Stimulated activated effector memory CD8-positive, alpha-beta T cell treated with anti-CD3 and anti-CD28 coated beads, Interleukin-12 subunit alpha, Interleukin-12 subunit beta, amount 100 ng/mL, for 72 hours (primary cell): ENCODE results near the gene HELZ.
"Not testable (repeated sequence)": the region's sequence is repeated elsewhere in the genome, so short reads cannot be mapped to it uniquely, and the experiment has no call there.

Experiments used
- ATAC-seq: fragments of 150-1000 bp; cut with Tn5 transposase; 2 replicates; pipeline ENCODE4 v1.10.0; 2021
- DNase-seq, 2 donors: peaks; one replicate each; pipeline ENCODE4 v3.0.0; 2021 to 2022; ENCODE audit warnings: low spot score in 2 of 2
- H3K27ac Mint-ChIP-seq: one replicate; pipeline ENCODE4 v1.8.0; 2022; ENCODE audit warnings: mild to moderate bottlenecking, mixed read lengths
- H3K36me3 Mint-ChIP-seq: one replicate; pipeline ENCODE4 v1.8.0; 2022; ENCODE audit warnings: mild to moderate bottlenecking, mixed read lengths
- H3K4me1 Mint-ChIP-seq: one replicate; pipeline ENCODE4 v1.8.0; 2022; ENCODE audit warnings: mixed read lengths
- H3K4me3 Mint-ChIP-seq: one replicate; pipeline ENCODE4 v1.8.0; 2022; ENCODE audit warnings: mild to moderate bottlenecking, mixed read lengths
- H3K9me3 Mint-ChIP-seq: one replicate; pipeline ENCODE4 v1.8.0; 2022; ENCODE audit warnings: mixed read lengths

HELZ gene

GRCh38 chr17:67276075-67276474, 31.1 kb upstream of the HELZ start:
- H3K27ac Mint-ChIP-seq = no peak overlapping the region
- ATAC-seq (no peak), DNase-seq (no peak)
- H3K36me3 Mint-ChIP-seq = no peaks in the 10 kb centered on the region
- H3K4me3 Mint-ChIP-seq = no peak overlapping the region
- no peaks in the 10 kb centered on the region for H3K9me3 Mint-ChIP-seq
- H3K4me1 Mint-ChIP-seq = no peaks in the 10 kb centered on the region

GRCh38 chr17:67274466-67274865, 29.5 kb upstream of the HELZ start:
- ATAC-seq = no peak
- Mint-ChIP-seq H3K27ac (no peak overlapping the region), H3K36me3 (no peaks in the 10 kb centered on the region), H3K4me1 (no peaks in the 10 kb centered on the region), H3K4me3 (no peak overlapping the region), H3K9me3 (no peaks in the 10 kb centered on the region)
- DNase-seq = no peak

- no peak overlapping the region for H3K4me3 Mint-ChIP-seq
- no peak overlapping the region for H3K27ac Mint-ChIP-seq
- H3K9me3 Mint-ChIP-seq = no peaks in the 10 kb centered on the region
- no peaks in the 10 kb centered on the region for H3K4me1 Mint-ChIP-seq
- no peak for DNase-seq
- no peak for ATAC-seq
- no peaks in the 10 kb centered on the region for H3K36me3 Mint-ChIP-seq
Observed at GRCh38 chr17:67273900-67274299, 28.9 kb upstream of the HELZ start.

- ATAC-seq (peak; percentile 51), DNase-seq (no peak)
- H3K9me3 Mint-ChIP-seq = no peaks in the 10 kb centered on the region
- no peak overlapping the region for H3K27ac Mint-ChIP-seq
- no peaks in the 10 kb centered on the region for H3K36me3 Mint-ChIP-seq
- H3K4me3 Mint-ChIP-seq = no peak overlapping the region
- H3K4me1 Mint-ChIP-seq = no peaks in the 10 kb centered on the region
Observed at GRCh38 chr17:67272312-67273047, 27.5 kb upstream of the HELZ start.

GRCh38 chr17:67271187-67271586, 26.2 kb upstream of the HELZ start:
- H3K4me1 Mint-ChIP-seq, H3K4me3 Mint-ChIP-seq, ATAC-seq, H3K36me3 Mint-ChIP-seq, H3K9me3 Mint-ChIP-seq, H3K27ac Mint-ChIP-seq, DNase-seq: not testable (repeated sequence)

- H3K27ac Mint-ChIP-seq = no peak overlapping the region
- DNase-seq (no peak), ATAC-seq (no peak)
- no peaks in the 10 kb centered on the region for H3K9me3 Mint-ChIP-seq
- H3K4me1 Mint-ChIP-seq = no peaks in the 10 kb centered on the region
- H3K4me3 Mint-ChIP-seq = no peak overlapping the region
- H3K36me3 Mint-ChIP-seq = no peaks in the 10 kb centered on the region
Observed at GRCh38 chr17:67270416-67270815, 25.4 kb upstream of the HELZ start.

GRCh38 chr17:67266496-67266895, 21.5 kb upstream of the HELZ start:
- ATAC-seq = no peak

DNA sequence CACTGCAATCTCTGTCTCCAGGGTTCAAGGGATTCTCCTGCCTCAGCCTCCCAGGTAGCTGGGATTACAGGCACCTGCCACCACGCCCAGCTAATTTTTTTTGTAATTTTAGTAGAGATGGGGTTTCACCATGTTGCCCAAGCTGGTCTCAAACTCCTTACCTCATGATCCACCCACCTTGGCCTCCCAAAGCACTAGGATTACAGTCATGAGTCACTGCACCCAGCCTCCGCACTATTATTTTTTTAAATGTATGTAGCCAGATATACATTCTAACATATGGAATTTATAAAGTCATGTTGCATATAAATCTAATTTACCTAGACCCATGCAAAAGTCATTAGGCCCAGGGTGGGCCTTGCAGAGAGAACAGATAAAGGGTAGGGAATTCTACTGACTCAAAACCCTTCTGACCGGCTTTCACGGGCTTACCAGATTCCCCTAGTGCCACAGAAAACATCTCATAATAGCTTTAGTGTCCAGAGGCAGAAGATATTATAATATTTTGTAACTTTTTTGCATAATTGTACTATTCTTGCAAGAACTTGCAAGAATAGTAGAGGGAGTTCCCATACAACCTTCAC, 20.5 kb upstream of the HELZ start:
- ATAC-seq = no peak

More at GRCh38 chr17:67266496-67266895, 21.5 kb upstream of the HELZ start:
- H3K4me1 Mint-ChIP-seq = peaks cover 6% of the 10 kb centered on the region
- no peak overlapping the region for H3K27ac Mint-ChIP-seq
- H3K9me3 Mint-ChIP-seq = no peaks in the 10 kb centered on the region
- no peaks in the 10 kb centered on the region for H3K36me3 Mint-ChIP-seq
- DNase-seq = no peak
- no peak overlapping the region for H3K4me3 Mint-ChIP-seq

GRCh38 chr17:67262435-67263117, 17.6 kb upstream of the HELZ start:
- Mint-ChIP-seq H3K36me3 (no peaks in the 10 kb centered on the region), H3K4me1 (peaks cover 28% of the 10 kb centered on the region), H3K9me3 (peaks cover 2% of the 10 kb centered on the region), H3K27ac (no peak overlapping the region), H3K4me3 (no peak overlapping the region)
- DNase-seq (no peak), ATAC-seq (no peak)

More for the DNA sequence above, 20.5 kb upstream of the HELZ start:
- no peak overlapping the region for H3K4me3 Mint-ChIP-seq
- no peak overlapping the region for H3K27ac Mint-ChIP-seq
- H3K9me3 Mint-ChIP-seq = no peaks in the 10 kb centered on the region
- peaks cover 6% of the 10 kb centered on the region for H3K4me1 Mint-ChIP-seq
- no peak for DNase-seq
- H3K36me3 Mint-ChIP-seq = no peaks in the 10 kb centered on the region

DNA sequence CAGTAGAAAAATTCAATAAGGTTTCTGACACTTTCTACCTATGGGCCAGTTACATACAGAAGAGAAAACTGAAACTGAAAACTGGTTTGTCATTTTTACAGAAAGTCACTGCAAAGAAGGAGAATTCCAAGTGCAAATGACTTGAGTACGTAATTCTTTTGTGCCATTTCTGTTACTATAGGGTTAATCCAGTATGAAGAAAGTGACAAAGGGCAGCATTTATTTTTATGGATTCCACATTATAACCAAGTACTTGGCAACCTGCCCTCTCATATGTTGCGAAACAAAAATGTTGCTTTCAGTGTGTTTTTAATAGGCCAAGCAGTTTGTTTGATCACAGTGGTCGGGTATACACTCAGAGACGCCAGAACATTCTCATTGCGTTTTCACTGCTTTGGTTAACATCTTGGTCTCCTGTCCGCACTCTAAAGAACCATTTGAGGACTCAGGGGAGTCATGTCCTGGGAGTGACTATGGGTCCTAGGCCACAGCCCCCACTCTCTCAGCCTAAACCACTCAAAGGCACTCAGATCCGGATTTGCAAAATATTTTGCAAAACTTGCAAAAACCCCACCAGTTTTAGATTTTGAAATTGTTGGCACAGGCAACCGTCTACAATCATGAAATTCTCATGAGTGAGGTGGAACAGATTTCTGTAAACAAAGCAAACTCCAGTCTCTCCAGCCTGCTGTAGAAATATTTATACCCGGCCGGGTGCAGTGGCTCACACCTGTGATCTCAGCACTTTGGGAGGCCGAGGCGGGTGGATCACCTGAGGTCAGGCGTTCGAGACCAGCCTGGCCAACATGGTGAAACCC, 15.4 kb upstream of the HELZ start:
- DNase-seq (no peak), ATAC-seq (no peak)
- Mint-ChIP-seq H3K27ac (no peak overlapping the region), H3K4me1 (peaks cover 38% of the 10 kb centered on the region), H3K36me3 (no peaks in the 10 kb centered on the region), H3K9me3 (peaks cover 2% of the 10 kb centered on the region), H3K4me3 (peak overlapping the region; percentile 62)

GRCh38 chr17:67258821-67259468, 13.9 kb upstream of the HELZ start:
- peak overlapping the region; percentile 62 for H3K4me3 Mint-ChIP-seq
- ATAC-seq = peak; percentile 81
- peaks cover 2% of the 10 kb centered on the region for H3K9me3 Mint-ChIP-seq
- no peaks in the 10 kb centered on the region for H3K36me3 Mint-ChIP-seq
- DNase-seq = peak in 1 of 2 donors; percentile 73
- H3K27ac Mint-ChIP-seq = peak overlapping the region; percentile 77
- H3K4me1 Mint-ChIP-seq = peaks cover 38% of the 10 kb centered on the region

- ATAC-seq (peak; percentile 77), DNase-seq (no peak)
- H3K36me3 Mint-ChIP-seq = no peaks in the 10 kb centered on the region
- H3K27ac Mint-ChIP-seq = peak overlapping the region; percentile 50
- peaks cover 31% of the 10 kb centered on the region for H3K4me1 Mint-ChIP-seq
- H3K4me3 Mint-ChIP-seq = peak overlapping the region; percentile 19
- H3K9me3 Mint-ChIP-seq = peaks cover 2% of the 10 kb centered on the region
Observed at GRCh38 chr17:67256075-67256732, 11.2 kb upstream of the HELZ start.

GRCh38 chr17:67253384-67253783, 8.4 kb upstream of the HELZ start:
- H3K4me3 Mint-ChIP-seq = no peak overlapping the region
- DNase-seq (no peak), ATAC-seq (no peak)
- no peaks in the 10 kb centered on the region for H3K9me3 Mint-ChIP-seq
- peaks cover 21% of the 10 kb centered on the region for H3K4me1 Mint-ChIP-seq
- no peaks in the 10 kb centered on the region for H3K36me3 Mint-ChIP-seq
- no peak overlapping the region for H3K27ac Mint-ChIP-seq

GRCh38 chr17:67251586-67251985, 6.6 kb upstream of the HELZ start:
- not testable (repeated sequence) for DNase-seq, H3K4me3 Mint-ChIP-seq, H3K9me3 Mint-ChIP-seq, H3K27ac Mint-ChIP-seq, ATAC-seq, H3K36me3 Mint-ChIP-seq
- peaks cover 25% of the 10 kb centered on the region for H3K4me1 Mint-ChIP-seq
